GM12892 (cell line): ENCODE results near the gene KIAA0753.
"Not testable (repeated sequence)": the region's sequence is repeated elsewhere in the genome, so short reads cannot be mapped to it uniquely, and the experiment has no call there.

Experiments used
- DNase-seq: peaks from one replicate; pipeline ENCODE4 v3.0.0; 2011; ENCODE audit not compliant: insufficient read length
- FAIRE-seq: peaks from 2 replicates; lab custom pipeline; 2011; peaks lifted over from hg19 to GRCh38; lab: Jason Lieb, UNC
- POLR2A ChIP-seq: IDR thresholded peaks from 2 replicates; pipeline ENCODE4 v1.6.1; 2011; ENCODE audit warnings: low read depth, low read length, control low read depth
- POLR2AphosphoS5 ChIP-seq: IDR thresholded peaks from 2 replicates; pipeline ENCODE4 v1.6.1; 2011; ENCODE audit warnings: low read depth, low read length, control low read depth
- TAF1 ChIP-seq: IDR thresholded peaks from 2 replicates; pipeline ENCODE4 v1.6.1; 2011; ENCODE audit warnings: low read depth, mild to moderate bottlenecking, control low read depth, low read length, borderline replicate concordance

The KIAA0753 gene

DNA sequence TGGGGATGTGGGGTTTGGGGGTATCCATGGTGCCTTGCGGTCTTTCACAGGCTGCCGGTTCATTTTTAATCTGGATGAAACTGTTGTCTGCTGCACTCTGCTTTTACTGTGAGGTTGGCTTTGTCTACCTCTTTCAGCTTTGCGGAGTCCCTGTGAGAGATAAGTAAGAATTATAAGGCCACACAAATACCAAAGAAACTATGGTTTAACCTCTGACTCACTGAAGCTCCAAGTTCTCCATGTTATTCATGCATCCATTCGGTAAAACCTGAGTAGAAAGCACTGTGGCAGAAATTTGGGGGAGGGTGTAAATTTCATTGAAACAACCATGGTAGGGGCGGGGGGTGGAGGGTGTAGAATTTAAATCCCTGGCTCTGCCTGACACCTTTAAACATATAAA, 30.5 kb downstream of the KIAA0753 start:
- DNase-seq (no peak), FAIRE-seq (no peak)
- TF ChIP-seq POLR2AphosphoS5: no peak
- no peak for TF ChIP-seq POLR2A
- no peak for TF ChIP-seq TAF1

GRCh38 chr17:6608321-6608720, 32.2 kb downstream of the KIAA0753 start:
- FAIRE-seq: no peak
- TF ChIP-seq POLR2A: no peak
- no peak for TF ChIP-seq TAF1
- TF ChIP-seq POLR2AphosphoS5: no peak

GRCh38 chr17:6605142-6605541, 35.4 kb downstream of the KIAA0753 start:
- TF ChIP-seq POLR2AphosphoS5 (no peak), POLR2A (no peak), TAF1 (no peak)
- FAIRE-seq (no peak), DNase-seq (no peak)

More at GRCh38 chr17:6608321-6608720, 32.2 kb downstream of the KIAA0753 start:
- DNase-seq: no peak

- FAIRE-seq: no peak
- TF ChIP-seq TAF1 (no peak), POLR2A (no peak), POLR2AphosphoS5 (no peak)
- no peak for DNase-seq
Observed at GRCh38 chr17:6603744-6604325, 36.7 kb downstream of the KIAA0753 start.

- no peak for DNase-seq
Observed at GRCh38 chr17:6602141-6602540, 38.4 kb downstream of the KIAA0753 start.

DNA sequence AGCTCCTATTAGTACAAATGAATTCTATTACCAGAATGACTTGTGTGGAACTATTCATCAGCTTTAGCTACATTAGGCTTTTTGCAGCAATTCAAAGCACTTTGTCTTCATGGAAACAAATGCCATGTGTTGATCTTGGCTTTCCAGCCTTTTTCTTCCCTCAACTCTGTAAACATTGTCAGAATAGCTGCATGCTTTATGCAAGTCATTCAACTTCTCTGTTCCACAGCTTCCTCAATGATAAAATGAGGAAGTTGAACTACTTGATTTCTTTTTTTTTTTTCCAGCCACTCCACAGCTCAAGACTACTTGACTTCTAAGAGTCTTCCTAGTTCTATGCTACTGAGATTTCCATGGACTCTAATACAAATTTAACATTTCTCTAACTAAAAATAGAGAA, 41.1 kb downstream of the KIAA0753 start:
- TF ChIP-seq POLR2A: no peak
- TF ChIP-seq POLR2AphosphoS5: no peak
- no peak for TF ChIP-seq TAF1
- no peak for FAIRE-seq
- no peak for DNase-seq

More at GRCh38 chr17:6602141-6602540, 38.4 kb downstream of the KIAA0753 start:
- TF ChIP-seq POLR2A: no peak
- no peak for TF ChIP-seq POLR2AphosphoS5
- TF ChIP-seq TAF1: no peak
- no peak for FAIRE-seq

DNA sequence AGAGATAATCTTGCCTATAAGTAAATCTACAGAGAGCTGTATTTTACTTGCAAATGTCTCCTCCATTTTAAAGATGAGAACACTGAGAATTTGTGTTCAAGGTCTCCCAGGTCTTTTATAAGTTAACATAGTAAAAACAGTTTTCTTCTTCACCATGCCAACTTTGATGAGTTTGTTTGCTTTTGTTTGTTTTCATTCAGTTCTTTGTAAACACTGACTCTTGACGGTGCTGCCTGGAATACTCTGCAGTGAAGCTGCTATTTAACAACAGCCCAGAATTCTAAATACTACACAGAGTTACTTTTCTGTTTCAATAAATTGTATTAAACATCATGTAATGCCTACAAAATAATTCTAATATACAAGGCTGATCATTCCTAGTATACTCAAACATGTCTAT, 42.8 kb downstream of the KIAA0753 start:
- FAIRE-seq (no peak), DNase-seq (no peak)
- TF ChIP-seq POLR2AphosphoS5: no peak
- no peak for TF ChIP-seq TAF1
- TF ChIP-seq POLR2A: no peak

- FAIRE-seq (no peak), DNase-seq (no peak)
- TF ChIP-seq POLR2A (no peak), POLR2AphosphoS5 (no peak), TAF1 (no peak)
Observed at GRCh38 chr17:6596941-6597340, 43.6 kb downstream of the KIAA0753 start.

- FAIRE-seq (no peak), DNase-seq (no peak)
- no peak for TF ChIP-seq TAF1
- TF ChIP-seq POLR2AphosphoS5: no peak
- no peak for TF ChIP-seq POLR2A
Observed at GRCh38 chr17:6596511-6596910, 44.0 kb downstream of the KIAA0753 start.

- TF ChIP-seq POLR2A (no peak), POLR2AphosphoS5 (no peak), TAF1 (no peak)
- no peak for FAIRE-seq
- DNase-seq: no peak
Observed at GRCh38 chr17:6596081-6596480, 44.4 kb downstream of the KIAA0753 start.

DNA sequence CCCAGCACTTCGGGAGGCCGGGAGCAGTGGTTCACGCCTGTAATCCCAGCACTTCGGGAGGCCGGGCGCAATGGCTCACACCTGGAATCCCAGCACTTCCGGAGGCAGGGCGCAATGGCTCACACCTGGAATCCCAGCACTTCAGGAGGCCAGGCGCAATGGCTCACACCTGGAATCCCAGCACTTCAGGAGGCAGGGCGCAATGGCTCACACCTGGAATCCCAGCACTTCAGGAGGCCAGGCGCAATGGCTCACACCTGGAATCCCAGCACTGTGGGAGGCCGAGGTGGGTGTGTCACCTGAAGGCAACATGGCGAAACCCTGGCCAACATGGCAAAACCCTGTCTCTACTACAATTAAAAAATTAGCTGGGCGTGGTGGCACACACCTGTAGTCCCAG, 47.1 kb downstream of the KIAA0753 start:
- DNase-seq, FAIRE-seq: not testable (repeated sequence)

- TF ChIP-seq POLR2AphosphoS5 (no peak), TAF1 (no peak), POLR2A (no peak)
- no peak for FAIRE-seq
- DNase-seq: no peak
Observed at GRCh38 chr17:6592173-6592572, 48.3 kb downstream of the KIAA0753 start.
